HG02884 (cell line): ENCODE data around the gene BTF3.
A peak's percentile ranks its signal among the peaks of the same experiment; 100 is the strongest.

Experiments used
- ATAC-seq: cut with Tn5 transposase; IDR thresholded peaks from one replicate; pipeline ENCODE4 v1.9.1; 2021; ENCODE audit warnings: mild to moderate bottlenecking, moderate library complexity; ENCODE audit not compliant: unreplicated experiment

The BTF3 gene

GRCh38 chr5:73519531-73520283, 21.5 kb downstream of the BTF3 start:
- ATAC-seq, result peak; percentile 98

GRCh38 chr5:73522989-73523388, 24.7 kb downstream of the BTF3 start:
- no peak for ATAC-seq

- ATAC-seq, result no peak
Measured at GRCh38 chr5:73523861-73524260, 25.6 kb downstream of the BTF3 start.

- no peak for ATAC-seq
Measured at GRCh38 chr5:73525606-73526203, 27.5 kb downstream of the BTF3 start.

- ATAC-seq, result no peak
Measured at GRCh38 chr5:73528248-73528647, 30.0 kb downstream of the BTF3 start.

- no peak for ATAC-seq
Measured at GRCh38 chr5:73529081-73529480, 30.8 kb downstream of the BTF3 start.

GRCh38 chr5:73531356-73531755, 33.1 kb downstream of the BTF3 start:
- ATAC-seq, result no peak

GRCh38 chr5:73532195-73532594, 34.0 kb downstream of the BTF3 start:
- ATAC-seq, result no peak

GRCh38 chr5:73534011-73534644, 35.9 kb downstream of the BTF3 start:
- ATAC-seq, result no peak

- no peak for ATAC-seq
Measured at GRCh38 chr5:73534971-73535370, 36.7 kb downstream of the BTF3 start.

- ATAC-seq, result no peak
Measured at GRCh38 chr5:73539730-73540129, 41.5 kb downstream of the BTF3 start.

- no peak for ATAC-seq
Measured at GRCh38 chr5:73540192-73540591, 42.0 kb downstream of the BTF3 start.

- no peak for ATAC-seq
Measured at GRCh38 chr5:73542020-73542419, 43.8 kb downstream of the BTF3 start.

GRCh38 chr5:73544429-73545402, 46.5 kb downstream of the BTF3 start:
- no peak for ATAC-seq

GRCh38 chr5:73545403-73545779, 47.1 kb downstream of the BTF3 start:
- no peak for ATAC-seq

- ATAC-seq, result no peak
Measured at GRCh38 chr5:73550016-73550415, 51.8 kb downstream of the BTF3 start.

- no peak for ATAC-seq
Measured at GRCh38 chr5:73552642-73553041, 54.4 kb downstream of the BTF3 start.
